Measurements from ENCODE around the gene SDSL. TPM values are rescaled to one million over a fixed set of nuclear protein-coding genes. Genes with fewer than 3 reads are reported as not detected.

Gene SDSL
- total RNA-seq, 4 donors from 2014 or later, result 0.91 to 1.4 (median 0.98) TPM; not detected in 1

- in situ Hi-C loops (cut with MboI; ENCODE audit: low sequenced_read_pairs in 4 of 4) (no loop called here), intact Hi-C loops (cut with DNase I; ENCODE audit: low total_unique reads) (no loop called here)
- H3K27me3 ChIP-seq, result no peaks in the 10 kb centered on the region
- ATAC-seq (no peak), DNase-seq (no peak)
- no peak overlapping the region for H3K4me3 ChIP-seq
- H3K36me3 ChIP-seq, result no peaks in the 10 kb centered on the region
- TF ChIP-seq CTCF (IDR thresholded peaks at IDR 0.05 in 4 of 5, conservative IDR thresholded peaks at IDR 0.05 in 1 of 5) (no peak), POLR2A (IDR thresholded peaks at IDR 0.05) (no peak)
- no peaks in the 10 kb centered on the region for H3K9me3 ChIP-seq
- H3K4me1 ChIP-seq, result no peaks in the 10 kb centered on the region
- H3K27ac ChIP-seq, result no peak overlapping the region
These were observed 7.6 kb upstream of the SDSL start for GRCh38 chr12:113414519-113415038.

- Histone ChIP-seq H3K36me3 (no peaks in the 10 kb centered on the region), H3K27me3 (no peaks in the 10 kb centered on the region), H3K4me3 (no peak overlapping the region), H3K4me1 (no peaks in the 10 kb centered on the region), H3K27ac (no peak overlapping the region), H3K9me3 (no peaks in the 10 kb centered on the region)
- peak in 1 of 2 donors; percentile 12 for ATAC-seq
- intact Hi-C loops (cut with DNase I; ENCODE audit: low total_unique reads), result no loop called here
- TF ChIP-seq CTCF (IDR thresholded peaks at IDR 0.05 in 4 of 5, conservative IDR thresholded peaks at IDR 0.05 in 1 of 5), result no peak
- TF ChIP-seq POLR2A (IDR thresholded peaks at IDR 0.05), result no peak
- in situ Hi-C loops (cut with MboI; ENCODE audit: low sequenced_read_pairs in 4 of 4), result no loop called here
- DNase-seq, result no peak
These were observed 6.0 kb upstream of the SDSL start for GRCh38 chr12:113416091-113416754.

GRCh38 chr12:113418213-113418879, 3.8 kb upstream of the SDSL start:
- no peak for ATAC-seq

GRCh38 chr12:113420996-113421595, 1.1 kb upstream of the SDSL start:
- DNase-seq (no peak), ATAC-seq (no peak)
- TF ChIP-seq POLR2A (IDR thresholded peaks at IDR 0.05) (no peak), CTCF (IDR thresholded peaks at IDR 0.05 in 4 of 5, conservative IDR thresholded peaks at IDR 0.05 in 1 of 5) (no peak)
- Histone ChIP-seq H3K27me3 (no peaks in the 10 kb centered on the region), H3K4me1 (peaks cover 0 to 8% of the 10 kb centered on the region in 2 donors), H3K27ac (no peak overlapping the region), H3K9me3 (no peaks in the 10 kb centered on the region), H3K4me3 (no peak overlapping the region), H3K36me3 (no peaks in the 10 kb centered on the region)
- intact Hi-C loops (cut with DNase I; ENCODE audit: low total_unique reads) (no loop called here), in situ Hi-C loops (cut with MboI; ENCODE audit: low sequenced_read_pairs in 4 of 4) (loop anchor here in 1 of 4 donors (10.0 kb wide), 1 partner anchor 106 kb away; no protein-coding TSS in a partner anchor)

More at GRCh38 chr12:113418213-113418879, 3.8 kb upstream of the SDSL start:
- peak in 1 of 2 donors; percentile 23 for DNase-seq
- H3K27me3 ChIP-seq, result no peaks in the 10 kb centered on the region
- no peak overlapping the region for H3K4me3 ChIP-seq
- no peaks in the 10 kb centered on the region for H3K9me3 ChIP-seq
- no peaks in the 10 kb centered on the region for H3K36me3 ChIP-seq
- intact Hi-C loops (cut with DNase I; ENCODE audit: low total_unique reads) (no loop called here), in situ Hi-C loops (cut with MboI; ENCODE audit: low sequenced_read_pairs in 4 of 4) (no loop called here)
- no peak overlapping the region for H3K27ac ChIP-seq
- peaks cover 0 to 8% of the 10 kb centered on the region in 2 donors for H3K4me1 ChIP-seq
- TF ChIP-seq CTCF (IDR thresholded peaks at IDR 0.05 in 4 of 5, conservative IDR thresholded peaks at IDR 0.05 in 1 of 5) (no peak), POLR2A (IDR thresholded peaks at IDR 0.05) (no peak)

Measured in gastrocnemius medialis (tissue), 4 donors.